Heart left ventricle (tissue), 13 donors: ENCODE data around the gene RACGAP1.

Source experiments
- POLR2A ChIP-seq, 2 donors: fragments of 450-650 bp; IDR thresholded peaks; one replicate each; pipeline ENCODE4 v1.6.1; 2017; ENCODE audit warnings: antibody characterized with exemption in 2 of 2, mild to moderate bottlenecking in 2 of 2, moderate library complexity in 2 of 2
- TF ChIP-seq, protein P1 (sequence below), 12 donors: fragments of 200-600 bp; sonication (generic) in 4 of 12; IDR thresholded peaks; one replicate each; pipeline versions ENCODE4 v1.5.0 to v1.8.0; 2018 to 2022; ENCODE audit warnings: antibody characterized with exemption in 12 of 12, mild to moderate bottlenecking in 5 of 12
- donor health status: ischemic (EF 13 %, LVEDD 7.1; RV severe dilation, severe dysfunction).
- donor health status: DM: no; HTN: yes; CAD: no.
- donor health status: DM: no; HTN: no; CAD: no.
- donor health status: ischemic (EF 25% LVEDD 6.9; RV normal size, moderate dysfunction).
- donor health status: ischemic (EF 25% LVEDD 5.7; RV mildly dilated, moderate dysfunction).
- donor health status: ischemic (EF 35%, LVEDD 5.7; RV mildly dilated, moderate dysfunction).
- donor health status: nonischemic (EF 11% LVEDD 7.7; RV severe dilation, severe dysfunction).
- donor health status: DM: yes; HTN: yes; CAD: no.
- donor health status: PGD.
- donor health status: ischemic (EF 29% LVEDD 5.4; RV normal size, mild dysfunction).
- donor health status: nonischemic (EF 23%, LVEDD 6.1; RV moderate dilation, normal function).

DNA sequence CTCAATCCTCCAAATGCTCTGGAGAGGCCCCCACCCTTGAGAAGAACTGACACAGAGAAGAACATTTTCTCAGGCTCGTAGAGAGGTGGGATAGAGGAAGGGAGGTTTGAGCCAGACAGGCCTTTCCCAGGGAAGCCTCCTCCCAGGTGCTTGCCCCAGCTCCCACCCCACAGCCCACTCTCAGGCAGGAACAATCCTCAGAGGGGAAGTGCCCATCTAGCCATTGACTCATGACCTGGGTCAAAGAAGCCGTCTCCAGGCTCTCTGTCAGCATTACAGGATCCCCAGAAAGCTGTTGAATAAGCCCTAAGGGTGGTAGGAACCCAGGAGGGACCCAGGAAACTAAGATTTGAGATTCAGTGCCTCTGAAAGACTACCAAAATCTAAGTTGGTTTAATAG, 48.7 kb downstream of the RACGAP1 start:
- TF ChIP-seq, protein P1, sequence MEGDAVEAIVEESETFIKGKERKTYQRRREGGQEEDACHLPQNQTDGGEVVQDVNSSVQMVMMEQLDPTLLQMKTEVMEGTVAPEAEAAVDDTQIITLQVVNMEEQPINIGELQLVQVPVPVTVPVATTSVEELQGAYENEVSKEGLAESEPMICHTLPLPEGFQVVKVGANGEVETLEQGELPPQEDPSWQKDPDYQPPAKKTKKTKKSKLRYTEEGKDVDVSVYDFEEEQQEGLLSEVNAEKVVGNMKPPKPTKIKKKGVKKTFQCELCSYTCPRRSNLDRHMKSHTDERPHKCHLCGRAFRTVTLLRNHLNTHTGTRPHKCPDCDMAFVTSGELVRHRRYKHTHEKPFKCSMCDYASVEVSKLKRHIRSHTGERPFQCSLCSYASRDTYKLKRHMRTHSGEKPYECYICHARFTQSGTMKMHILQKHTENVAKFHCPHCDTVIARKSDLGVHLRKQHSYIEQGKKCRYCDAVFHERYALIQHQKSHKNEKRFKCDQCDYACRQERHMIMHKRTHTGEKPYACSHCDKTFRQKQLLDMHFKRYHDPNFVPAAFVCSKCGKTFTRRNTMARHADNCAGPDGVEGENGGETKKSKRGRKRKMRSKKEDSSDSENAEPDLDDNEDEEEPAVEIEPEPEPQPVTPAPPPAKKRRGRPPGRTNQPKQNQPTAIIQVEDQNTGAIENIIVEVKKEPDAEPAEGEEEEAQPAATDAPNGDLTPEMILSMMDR (IDR thresholded peaks at IDR 0.05) = no peak
- no peak for TF ChIP-seq POLR2A (IDR thresholded peaks at IDR 0.05)
